Astrocyte of the hippocampus (primary cell): ENCODE results near the gene ANO2.
"Not testable (repeated sequence)": the region's sequence is repeated elsewhere in the genome, so short reads cannot be mapped to it uniquely, and the experiment has no call there.

Source experiments
- DNase-seq: peaks from one replicate; pipeline ENCODE4 v3.0.0; 2011; ENCODE audit warnings: low read depth, low spot score

ANO2 gene

GRCh38 chr12:5887819-5888218, 57.2 kb downstream of the ANO2 start:
- not testable (repeated sequence) for DNase-seq

- DNase-seq, result no peak
Measured at GRCh38 chr12:5884866-5885265, 60.2 kb downstream of the ANO2 start.

- DNase-seq, result no peak
Measured at GRCh38 chr12:5884285-5884684, 60.8 kb downstream of the ANO2 start.

- DNase-seq, result no peak
Measured at GRCh38 chr12:5882511-5883190, 62.4 kb downstream of the ANO2 start.

- DNase-seq, result no peak
Measured at GRCh38 chr12:5881666-5882065, 63.4 kb downstream of the ANO2 start.

- no peak for DNase-seq
Measured at GRCh38 chr12:5881101-5881606, 63.9 kb downstream of the ANO2 start.

- no peak for DNase-seq
Measured at GRCh38 chr12:5875851-5876250, 69.2 kb downstream of the ANO2 start.

GRCh38 chr12:5874514-5874913, 70.5 kb downstream of the ANO2 start:
- DNase-seq, result no peak

- no peak for DNase-seq
Measured at GRCh38 chr12:5873281-5873919, 71.7 kb downstream of the ANO2 start.

GRCh38 chr12:5872745-5873144, 72.3 kb downstream of the ANO2 start:
- DNase-seq, result peak; percentile 19

- no peak for DNase-seq
Measured at GRCh38 chr12:5871741-5872140, 73.3 kb downstream of the ANO2 start.

- DNase-seq, result no peak
Measured at GRCh38 chr12:5870183-5870582, 74.9 kb downstream of the ANO2 start.

- DNase-seq, result no peak
Measured at GRCh38 chr12:5868625-5869295, 76.3 kb downstream of the ANO2 start.

- no peak for DNase-seq
Measured at GRCh38 chr12:5865397-5865796, 79.7 kb downstream of the ANO2 start.

- no peak for DNase-seq
Measured at GRCh38 chr12:5864972-5865371, 80.1 kb downstream of the ANO2 start.

GRCh38 chr12:5864301-5864700, 80.8 kb downstream of the ANO2 start:
- DNase-seq, result no peak

GRCh38 chr12:5861416-5861815, 83.6 kb downstream of the ANO2 start:
- DNase-seq, result no peak

- DNase-seq, result no peak
Measured at GRCh38 chr12:5856692-5857091, 88.4 kb downstream of the ANO2 start.

- DNase-seq, result no peak
Measured at GRCh38 chr12:5846950-5847349, 98.1 kb downstream of the ANO2 start.

- no peak for DNase-seq
Measured at GRCh38 chr12:5840944-5841343, 104.1 kb downstream of the ANO2 start.

- DNase-seq, result no peak
Measured at GRCh38 chr12:5830111-5830510, 114.9 kb downstream of the ANO2 start.

- no peak for DNase-seq
Measured at GRCh38 chr12:5827591-5827990, 117.5 kb downstream of the ANO2 start.

GRCh38 chr12:5825761-5826160, 119.3 kb downstream of the ANO2 start:
- not testable (repeated sequence) for DNase-seq
